HG03558 (cell line): ENCODE results near the gene LRRIQ1.
"Not testable (repeated sequence)": the region's sequence is repeated elsewhere in the genome, so short reads cannot be mapped to it uniquely, and the experiment has no call there.

Experiments
- ATAC-seq: cut with Tn5 transposase; IDR thresholded peaks from one replicate; pipeline ENCODE4 v1.9.1; 2021; ENCODE audit warnings: moderate number of reproducible peaks; ENCODE audit not compliant: unreplicated experiment; ENCODE audit errors: extremely low read depth

LRRIQ1 gene

GRCh38 chr12:85036234-85036707, at the start of gene LRRIQ1, which contains the start of gene TSPAN19:
Gene LRRIQ1 (plus strand): TSS chr12:85036351. CDS start chr12:85038177, 1,826 bp downstream.
Gene TSPAN19 (minus strand): TSS chr12:85036277. CDS start chr12:85029946, 6,331 bp downstream.
- peak; percentile 100 for ATAC-seq

DNA sequence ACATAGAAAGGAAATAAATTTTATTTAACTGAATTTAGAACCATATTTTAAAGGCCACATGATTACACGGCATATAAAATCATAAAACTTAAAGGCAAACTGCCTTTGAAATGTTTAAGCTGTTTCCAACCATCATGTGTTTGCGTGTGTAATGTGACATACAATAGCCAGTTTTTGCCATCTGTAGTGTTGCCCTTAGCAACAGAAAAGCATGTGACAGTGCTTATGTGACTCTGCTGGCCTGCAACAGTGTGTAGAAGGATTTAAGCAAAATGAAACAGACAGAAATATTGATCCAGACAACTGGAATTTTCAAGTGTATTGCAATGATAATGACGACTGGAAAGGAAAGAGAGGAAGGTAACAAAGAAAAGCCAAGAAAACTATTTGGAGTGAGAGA, 49.6 kb upstream of the LRRIQ1 start:
- no peak for ATAC-seq

- no peak for ATAC-seq
Observed at GRCh38 chr12:84994426-84994825, 41.7 kb upstream of the LRRIQ1 start.

DNA sequence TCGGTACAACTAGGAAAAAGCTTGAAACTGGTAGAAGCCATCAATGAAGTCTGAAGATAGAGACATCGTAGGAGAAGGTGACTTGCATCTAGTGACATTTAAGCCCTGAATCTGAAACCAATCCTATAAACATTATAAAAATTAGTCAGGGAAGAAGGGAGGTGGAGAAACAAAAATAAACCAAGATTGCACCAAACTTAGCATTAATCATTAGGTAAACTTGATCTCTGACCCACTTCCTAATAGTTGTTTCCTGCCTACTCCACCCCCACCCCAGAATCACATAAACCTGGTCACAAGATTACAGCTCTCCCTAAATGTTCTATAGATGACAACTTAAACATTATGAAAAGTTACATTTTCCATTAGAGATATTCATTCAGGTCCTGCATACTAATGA, 40.5 kb upstream of the LRRIQ1 start:
- ATAC-seq = no peak

GRCh38 chr12:84996759-84997158, 39.4 kb upstream of the LRRIQ1 start:
- ATAC-seq = no peak

- no peak for ATAC-seq
Observed at GRCh38 chr12:84998341-84998740, 37.8 kb upstream of the LRRIQ1 start.

DNA sequence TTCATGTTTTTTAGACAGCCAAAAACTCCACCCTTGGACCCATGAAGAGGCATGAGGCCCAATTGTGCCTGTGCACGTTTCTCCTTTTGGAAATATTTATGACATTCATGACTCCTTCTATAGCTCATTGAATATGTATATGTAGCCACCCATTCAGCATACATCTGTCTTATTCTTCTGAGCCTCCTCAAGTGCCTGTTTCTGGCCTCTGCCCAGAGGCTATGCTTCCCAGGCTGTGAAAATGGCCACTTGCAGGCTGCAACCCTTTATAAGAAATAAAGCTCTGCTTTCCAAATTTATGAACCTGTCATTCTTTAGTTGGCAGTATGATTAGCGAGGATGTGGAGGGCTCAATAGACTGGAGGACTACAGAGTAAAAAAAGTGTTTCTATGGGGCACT, 35.4 kb upstream of the LRRIQ1 start:
- no peak for ATAC-seq

DNA sequence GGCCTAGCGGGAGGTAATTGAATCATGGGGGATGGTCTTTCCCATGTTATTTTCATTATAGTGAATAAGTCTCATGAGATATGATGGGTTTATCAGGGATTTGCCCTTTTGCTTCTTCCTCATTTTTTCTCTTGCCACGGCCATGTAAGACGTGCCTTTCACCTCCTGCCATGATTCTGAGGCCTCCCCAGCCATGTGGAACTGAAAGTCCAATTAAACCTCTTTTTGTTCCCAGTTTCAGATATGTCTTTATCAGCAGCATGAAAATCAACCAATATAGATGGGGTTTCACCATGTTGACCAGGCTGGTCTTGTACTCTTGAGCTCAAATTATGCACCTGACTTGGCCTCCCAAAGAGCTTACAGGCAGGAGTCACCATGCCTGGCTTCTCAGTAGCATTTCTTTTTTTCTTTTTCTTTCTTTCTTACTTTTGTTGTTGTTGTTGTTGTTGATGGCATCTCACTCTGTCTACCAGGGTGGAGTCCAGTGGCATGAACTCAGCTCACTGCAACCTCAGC, 33.3 kb upstream of the LRRIQ1 start:
- ATAC-seq = no peak

DNA sequence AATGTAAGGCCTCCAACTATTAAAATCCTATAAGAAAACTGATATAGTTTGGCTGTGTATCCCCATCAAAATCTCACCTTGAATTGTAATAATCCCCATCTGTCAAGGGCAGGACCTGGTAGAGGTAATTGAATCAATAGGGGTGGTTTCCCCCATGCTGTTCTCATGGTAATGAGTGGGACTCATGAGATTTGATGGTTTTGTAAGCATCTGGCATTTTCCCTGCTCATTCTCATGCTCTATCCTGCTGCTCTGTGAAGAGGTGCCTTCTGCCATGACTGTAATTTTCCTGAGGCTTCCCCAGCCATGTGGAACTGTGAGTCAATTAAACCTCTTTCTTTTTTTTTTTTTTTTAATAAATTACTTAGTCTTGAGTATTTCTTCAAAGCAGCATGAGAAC, 31.9 kb upstream of the LRRIQ1 start:
- no peak for ATAC-seq

DNA sequence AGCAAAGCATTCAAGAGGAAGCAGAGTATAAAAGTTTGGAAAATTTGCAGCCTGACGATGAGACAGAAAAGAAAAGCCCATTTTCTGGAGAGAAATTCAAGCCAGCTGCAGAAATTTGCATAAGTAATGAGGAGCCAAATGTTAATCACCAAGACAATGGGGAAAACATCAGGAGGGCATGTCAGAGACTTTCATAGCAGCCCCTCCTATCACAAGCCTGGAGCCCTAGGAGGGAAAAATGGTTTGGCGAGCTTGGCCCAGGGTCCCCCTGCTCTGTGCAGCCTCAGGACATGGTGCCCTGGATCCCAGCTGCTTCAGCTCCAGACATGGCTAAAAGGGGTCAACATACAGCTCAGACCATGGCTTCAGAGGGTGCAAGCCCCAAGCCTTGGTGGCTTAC, 31.1 kb upstream of the LRRIQ1 start:
- ATAC-seq = not testable (repeated sequence)

DNA sequence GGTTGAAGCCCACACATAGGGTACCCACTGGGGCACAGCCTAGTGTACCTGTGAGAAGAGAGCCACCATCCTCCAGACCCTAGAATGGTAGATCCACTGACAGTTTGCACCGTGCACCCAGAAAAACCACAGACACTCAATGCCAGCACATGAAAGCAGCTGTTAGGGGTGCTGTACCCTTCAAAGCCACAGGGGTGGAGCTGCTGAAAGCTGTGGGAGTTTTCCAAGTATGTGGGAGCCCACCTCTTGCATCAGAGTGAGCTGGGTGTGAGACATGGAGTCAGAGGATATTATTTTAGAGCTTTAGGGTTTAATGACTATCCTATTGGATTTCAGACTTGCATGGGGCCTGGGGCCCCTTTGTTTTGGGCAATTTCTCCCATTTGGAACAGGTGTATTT, 30.5 kb upstream of the LRRIQ1 start:
- no peak for ATAC-seq

DNA sequence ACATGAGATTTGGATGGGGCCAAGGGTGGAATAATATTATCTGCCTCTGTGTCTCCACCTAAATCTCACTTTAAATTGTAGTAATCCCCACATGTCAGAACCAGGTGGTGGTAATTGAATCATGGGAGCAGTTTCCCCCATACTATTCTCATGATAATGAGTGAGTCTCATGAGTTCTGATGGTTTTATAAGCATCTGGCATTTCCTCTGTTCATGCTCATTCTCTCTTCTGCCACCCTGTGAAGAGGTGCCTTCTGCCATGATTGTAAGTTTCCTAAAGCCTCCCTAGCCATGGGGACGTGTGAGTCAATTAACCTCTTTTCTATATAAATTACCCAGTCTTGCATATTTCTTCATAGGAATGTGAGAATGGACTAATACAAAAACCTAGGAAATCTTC, 29.9 kb upstream of the LRRIQ1 start:
- no peak for ATAC-seq

DNA sequence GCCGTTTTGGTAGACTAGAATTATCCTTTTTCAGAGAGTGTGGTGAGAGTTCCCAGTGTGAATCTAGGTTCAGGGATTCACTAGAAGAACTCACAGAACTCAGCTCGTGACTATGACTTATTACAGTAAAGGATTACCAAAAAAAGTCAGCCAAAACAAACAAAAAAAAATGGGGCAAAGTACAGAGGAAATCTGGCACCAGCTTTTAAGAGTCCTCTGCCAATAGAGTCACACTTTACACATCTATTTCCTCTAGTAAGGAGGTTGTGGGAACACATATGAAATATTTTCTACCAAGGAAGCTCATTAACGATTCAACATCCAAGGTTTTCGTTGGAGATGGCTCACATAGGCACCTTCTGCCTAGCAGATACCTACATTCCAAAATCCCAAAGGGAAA, 28.3 kb upstream of the LRRIQ1 start:
- ATAC-seq = no peak

GRCh38 chr12:85016413-85016812, 19.7 kb upstream of the LRRIQ1 start:
- no peak for ATAC-seq

DNA sequence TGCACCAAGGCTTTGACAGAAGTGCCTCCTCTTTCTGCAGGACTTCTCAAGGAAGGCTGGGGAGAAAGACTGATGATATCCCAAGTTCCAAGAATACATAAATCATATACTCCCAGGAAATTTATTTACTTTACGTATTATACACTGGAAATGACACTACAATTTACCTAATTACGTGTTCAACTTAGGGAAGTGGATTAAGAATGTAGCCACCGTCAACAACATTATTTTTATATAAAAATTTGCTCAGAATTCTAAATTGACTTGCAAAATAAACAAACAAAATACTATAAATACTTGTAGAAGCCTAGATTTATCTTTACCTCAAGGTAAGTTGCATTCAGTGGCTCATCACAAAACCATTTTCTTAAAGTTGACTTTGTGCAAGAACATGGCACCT, 19.0 kb upstream of the LRRIQ1 start:
- no peak for ATAC-seq

GRCh38 chr12:85017618-85018017, 18.5 kb upstream of the LRRIQ1 start:
- no peak for ATAC-seq

- ATAC-seq = no peak
Observed at GRCh38 chr12:85018098-85018497, 18.1 kb upstream of the LRRIQ1 start.

GRCh38 chr12:85029456-85029855, 6.7 kb upstream of the LRRIQ1 start:
- ATAC-seq = no peak

DNA sequence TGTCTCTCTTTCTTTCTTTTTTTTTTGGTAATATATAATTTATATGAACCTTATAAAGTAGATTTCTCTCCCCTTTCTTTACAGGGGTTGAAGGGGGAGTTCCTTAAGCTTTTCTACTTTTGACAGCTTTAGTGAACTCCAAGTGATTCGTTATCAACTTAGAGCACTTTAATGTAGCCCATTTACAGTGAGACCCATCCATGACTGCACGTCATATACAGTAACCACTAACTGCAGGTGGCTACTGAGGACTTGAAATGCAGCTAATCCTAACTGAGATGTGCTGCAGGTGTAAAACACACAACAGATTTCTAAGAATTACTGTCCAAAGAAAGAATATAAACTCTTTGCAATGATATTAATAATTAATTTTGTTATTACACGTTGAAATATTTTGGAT, 582 bp downstream of the LRRIQ1 start:
- no peak for ATAC-seq

DNA sequence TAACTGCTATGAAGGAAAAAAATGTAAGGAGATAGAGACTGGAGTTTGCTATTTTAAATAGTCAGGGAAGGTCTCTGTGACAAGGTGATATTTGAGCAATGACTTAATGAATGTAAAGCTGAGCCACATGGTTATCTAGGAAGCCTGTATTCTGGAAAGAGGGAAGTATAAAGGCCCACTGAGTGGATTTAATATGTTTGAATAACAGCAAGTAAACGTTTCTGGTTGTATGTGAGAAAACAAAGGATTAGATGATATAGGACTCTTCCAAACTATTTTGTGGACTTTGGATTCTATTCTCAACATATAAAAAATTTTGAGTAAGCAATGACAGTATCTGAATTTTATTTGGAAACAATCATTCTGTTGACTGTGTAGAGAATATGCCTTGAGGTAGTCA, 5.2 kb downstream of the LRRIQ1 start:
- ATAC-seq = no peak

DNA sequence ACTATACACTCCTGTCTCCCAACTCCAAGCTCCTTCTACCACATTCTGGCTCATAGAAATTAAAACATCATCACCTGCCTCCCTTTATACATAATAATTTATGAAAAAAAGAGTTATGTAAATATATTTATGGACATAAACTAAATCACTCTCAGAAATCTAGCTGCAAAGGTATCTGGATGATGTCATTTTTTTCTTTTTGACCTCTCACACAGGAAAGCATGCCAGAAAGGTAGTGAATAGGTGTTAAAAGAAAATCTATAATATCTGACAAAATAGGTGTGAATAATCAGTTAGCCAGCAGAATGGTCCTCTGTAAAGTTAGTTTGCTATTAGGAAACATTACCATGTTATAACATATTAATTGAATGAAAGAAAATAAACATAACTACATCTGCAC, 7.7 kb downstream of the LRRIQ1 start:
- no peak for ATAC-seq

DNA sequence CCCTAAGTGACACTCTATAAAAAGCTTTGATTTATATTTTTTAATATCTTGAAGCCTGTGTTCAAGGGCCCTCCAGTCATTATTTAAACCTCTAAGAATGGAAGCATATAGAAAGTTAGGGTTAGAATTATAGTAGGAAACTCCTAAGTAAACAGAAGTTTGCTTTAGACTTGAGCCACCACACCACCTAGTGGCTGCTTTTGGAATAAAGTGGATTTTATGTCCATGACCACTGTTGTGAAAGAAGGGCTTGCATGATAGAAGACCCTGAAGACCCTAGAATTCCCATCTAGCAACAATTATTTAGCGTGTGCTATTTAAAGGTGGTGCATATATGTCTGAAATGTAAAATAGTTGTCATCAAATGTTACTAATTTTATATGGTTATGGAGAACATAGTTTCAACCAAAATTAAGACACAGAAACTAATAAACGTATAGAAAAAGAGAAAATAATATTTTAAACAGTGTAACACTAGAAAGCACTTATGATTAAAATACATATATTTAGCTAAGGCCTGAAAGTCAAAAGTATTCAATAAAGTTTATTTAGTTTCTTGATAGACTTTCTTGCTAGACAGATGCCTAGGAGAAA, 21.3 kb downstream of the LRRIQ1 start:
- ATAC-seq = peak; percentile 47
